Vagina (tissue), 2 donors: Measurements from ENCODE around the gene CHI3L1.

Experiments used
- CTCF ChIP-seq, 3 experiments: fragments of 450-650 bp in 2 of 3; fragments of 200-600 bp in 1 of 3; sonication (generic) in 1 of 3; IDR thresholded peaks; one replicate each; pipeline ENCODE4 v1.5.1; 2017 to 2019; ENCODE audit warnings: antibody characterized with exemption in 3 of 3, mild to moderate bottlenecking in 2 of 3, moderate library complexity in 2 of 3
- POLR2A ChIP-seq, 2 donors: fragments of 450-650 bp; IDR thresholded peaks; one replicate each; pipeline ENCODE4 v1.6.1; 2017; ENCODE audit warnings: antibody characterized with exemption in 2 of 2, mild to moderate bottlenecking in 2 of 2, moderate library complexity in 2 of 2
- POLR2AphosphoS5 ChIP-seq, 2 donors: sonication (generic); formaldehyde crosslinking; IDR thresholded peaks; one replicate each; pipeline ENCODE4 v1.9.0; 2017; ENCODE audit warnings: antibody characterized with exemption in 2 of 2, mild to moderate bottlenecking in 2 of 2, low read depth in 1 of 2; ENCODE audit not compliant: insufficient read depth in 1 of 2

- TF ChIP-seq POLR2A (IDR thresholded peaks at IDR 0.05) (no peak), POLR2AphosphoS5 (IDR thresholded peaks at IDR 0.05; ENCODE audit: insufficient read depth in 1 of 2, low read depth in 1 of 2) (no peak), CTCF (IDR thresholded peaks at IDR 0.05) (no peak)
Observed at GRCh38 chr1:203173011-203173555, 13.4 kb downstream of the CHI3L1 start.
